ENCODE measurements around the gene CLASP1. TPM values are rescaled to one million over a fixed set of nuclear protein-coding genes. Genes with fewer than 3 reads are reported as not detected.

CLASP1 gene
- total and polyA plus RNA-seq, 2 experiments from 2014 or later: 20.1 to 45.9 TPM

DNA sequence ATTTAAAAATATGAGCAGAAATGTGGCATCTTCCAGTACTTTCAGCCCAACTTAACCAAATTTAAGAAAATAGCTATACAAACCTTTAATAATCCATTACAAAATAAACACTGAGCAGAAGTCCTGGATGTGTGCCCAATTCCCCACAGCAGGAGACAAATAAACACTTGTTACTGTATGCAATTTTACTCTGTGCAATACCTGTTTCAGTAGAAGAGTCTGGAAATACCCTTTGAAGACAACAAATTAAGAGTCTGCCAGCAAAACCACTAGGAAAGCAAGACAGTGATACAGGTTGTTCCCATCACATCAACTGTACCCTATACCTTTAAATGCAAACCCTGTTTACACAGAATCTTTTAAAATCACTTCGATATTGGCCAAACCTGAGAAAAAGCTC, 160.0 kb downstream of the CLASP1 start:
- Histone ChIP-seq H3K27me3 (no peaks in the 10 kb centered on the region), H3K4me3 (no peak overlapping the region), H3K79me2 (peaks cover 39% of the 10 kb centered on the region), H3K4me2 (no peak overlapping the region), H4K20me1 (ENCODE audit: insufficient read depth, poor library complexity, severe bottlenecking) (no peaks in the 10 kb centered on the region), H2AFZ (no peak overlapping the region), H3K4me1 (ENCODE audit: insufficient read depth) (peaks cover 12% of the 10 kb centered on the region), H3K36me3 (replicated peaks; ENCODE audit: insufficient read depth, low read depth) (no peaks in the 10 kb centered on the region), H3K27ac (no peak overlapping the region), H3K9me3 (ENCODE audit: low read depth) (no peaks in the 10 kb centered on the region), H3K9me2 (replicated peaks; ENCODE audit: insufficient read depth) (no peaks in the 10 kb centered on the region)
- TF ChIP-seq EZH2 (IDR thresholded peaks at IDR 0.05; ENCODE audit: borderline replicate concordance) (no peak), EZH2phosphoT487 (IDR thresholded peaks at IDR 0.05; ENCODE audit: low read depth, severe bottlenecking, unreplicated experiment) (no peak)
- TF ChIP-seq, protein P1, sequence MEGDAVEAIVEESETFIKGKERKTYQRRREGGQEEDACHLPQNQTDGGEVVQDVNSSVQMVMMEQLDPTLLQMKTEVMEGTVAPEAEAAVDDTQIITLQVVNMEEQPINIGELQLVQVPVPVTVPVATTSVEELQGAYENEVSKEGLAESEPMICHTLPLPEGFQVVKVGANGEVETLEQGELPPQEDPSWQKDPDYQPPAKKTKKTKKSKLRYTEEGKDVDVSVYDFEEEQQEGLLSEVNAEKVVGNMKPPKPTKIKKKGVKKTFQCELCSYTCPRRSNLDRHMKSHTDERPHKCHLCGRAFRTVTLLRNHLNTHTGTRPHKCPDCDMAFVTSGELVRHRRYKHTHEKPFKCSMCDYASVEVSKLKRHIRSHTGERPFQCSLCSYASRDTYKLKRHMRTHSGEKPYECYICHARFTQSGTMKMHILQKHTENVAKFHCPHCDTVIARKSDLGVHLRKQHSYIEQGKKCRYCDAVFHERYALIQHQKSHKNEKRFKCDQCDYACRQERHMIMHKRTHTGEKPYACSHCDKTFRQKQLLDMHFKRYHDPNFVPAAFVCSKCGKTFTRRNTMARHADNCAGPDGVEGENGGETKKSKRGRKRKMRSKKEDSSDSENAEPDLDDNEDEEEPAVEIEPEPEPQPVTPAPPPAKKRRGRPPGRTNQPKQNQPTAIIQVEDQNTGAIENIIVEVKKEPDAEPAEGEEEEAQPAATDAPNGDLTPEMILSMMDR (IDR thresholded peaks at IDR 0.05; ENCODE audit: poor library complexity): no peak
- WGBS (ENCODE audit: low lambda C conversion rate, missing lambda C conversion rate): 81% methylated on average over 1 of the region's 1 CpG
- no peak for DNase-seq (ENCODE audit: low spot score)

DNA sequence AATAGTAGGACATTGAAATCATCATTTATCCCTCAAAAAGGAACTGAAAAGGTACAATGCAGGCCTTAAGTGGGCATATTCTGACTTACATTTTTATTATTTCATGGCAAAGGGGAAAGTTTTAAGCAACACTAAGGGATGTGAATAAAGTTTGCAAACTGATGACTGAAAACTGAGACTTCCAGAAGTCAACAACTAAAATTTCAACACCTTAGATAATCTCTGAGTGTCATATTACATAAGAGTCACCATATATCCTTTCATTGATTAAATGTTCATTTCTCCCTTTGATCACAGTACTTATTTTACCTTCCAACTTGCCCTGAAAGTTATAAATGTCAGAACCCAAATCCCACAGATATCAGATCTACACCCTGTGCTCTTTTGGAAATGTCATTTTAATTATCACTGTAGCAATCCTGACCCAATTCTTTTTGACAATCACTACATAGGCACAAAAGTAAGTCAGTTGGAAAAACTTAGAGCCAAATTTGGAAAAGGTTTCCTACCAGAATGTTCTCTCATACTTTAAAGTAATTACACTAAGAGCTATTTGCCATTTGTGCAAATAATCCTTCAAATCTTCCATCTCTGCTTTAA, 163.0 kb downstream of the CLASP1 start:
- Histone ChIP-seq H3K36me3 (replicated peaks; ENCODE audit: insufficient read depth, low read depth) (no peaks in the 10 kb centered on the region), H3K4me1 (ENCODE audit: insufficient read depth) (peaks cover 14% of the 10 kb centered on the region), H2AFZ (no peak overlapping the region), H3K9me3 (ENCODE audit: low read depth) (no peaks in the 10 kb centered on the region), H4K20me1 (ENCODE audit: insufficient read depth, poor library complexity, severe bottlenecking) (no peaks in the 10 kb centered on the region), H3K9me2 (replicated peaks; ENCODE audit: insufficient read depth) (no peaks in the 10 kb centered on the region), H3K4me2 (no peak overlapping the region), H3K79me2 (peaks cover 38% of the 10 kb centered on the region), H3K27me3 (no peaks in the 10 kb centered on the region), H3K27ac (no peak overlapping the region), H3K4me3 (no peak overlapping the region)
- TF ChIP-seq EZH2 (IDR thresholded peaks at IDR 0.05; ENCODE audit: borderline replicate concordance): no peak
- TF ChIP-seq EZH2phosphoT487 (IDR thresholded peaks at IDR 0.05; ENCODE audit: low read depth, severe bottlenecking, unreplicated experiment): no peak
- TF ChIP-seq, protein P1 (IDR thresholded peaks at IDR 0.05; ENCODE audit: poor library complexity): no peak
- DNase-seq (ENCODE audit: low spot score): no peak

DNA sequence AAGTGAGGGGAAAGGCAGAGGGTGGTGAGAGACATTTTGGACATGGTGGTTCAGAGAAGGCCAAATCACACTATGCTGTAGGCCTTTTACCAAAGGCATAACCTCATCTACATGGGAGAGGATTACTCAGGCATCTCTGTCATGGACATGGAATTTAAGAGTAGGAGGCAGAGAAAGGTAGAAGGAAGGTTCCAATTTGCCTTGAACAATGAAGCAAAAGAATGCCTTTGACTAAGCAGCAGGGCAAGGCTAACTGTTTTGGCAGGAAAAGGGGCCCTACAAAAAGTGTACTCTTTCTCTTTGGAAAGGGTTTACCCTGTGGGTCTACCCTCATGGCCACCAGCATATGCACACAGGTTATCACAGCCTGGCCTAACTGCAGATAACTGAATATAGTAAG, 164.2 kb downstream of the CLASP1 start:
- Histone ChIP-seq H3K4me2 (no peak overlapping the region), H2AFZ (no peak overlapping the region), H3K27me3 (no peaks in the 10 kb centered on the region), H3K79me2 (peaks cover 31% of the 10 kb centered on the region), H3K36me3 (replicated peaks; ENCODE audit: insufficient read depth, low read depth) (no peaks in the 10 kb centered on the region), H3K4me1 (ENCODE audit: insufficient read depth) (peaks cover 27% of the 10 kb centered on the region), H3K4me3 (no peak overlapping the region), H3K9me2 (replicated peaks; ENCODE audit: insufficient read depth) (no peaks in the 10 kb centered on the region), H3K9me3 (ENCODE audit: low read depth) (no peaks in the 10 kb centered on the region), H4K20me1 (ENCODE audit: insufficient read depth, poor library complexity, severe bottlenecking) (no peaks in the 10 kb centered on the region), H3K27ac (no peak overlapping the region)
- TF ChIP-seq EZH2 (IDR thresholded peaks at IDR 0.05; ENCODE audit: borderline replicate concordance): no peak
- TF ChIP-seq, protein P1 (IDR thresholded peaks at IDR 0.05; ENCODE audit: poor library complexity): no peak
- no peak for TF ChIP-seq EZH2phosphoT487 (IDR thresholded peaks at IDR 0.05; ENCODE audit: low read depth, severe bottlenecking, unreplicated experiment)
- DNase-seq (ENCODE audit: low spot score): no peak

DNA sequence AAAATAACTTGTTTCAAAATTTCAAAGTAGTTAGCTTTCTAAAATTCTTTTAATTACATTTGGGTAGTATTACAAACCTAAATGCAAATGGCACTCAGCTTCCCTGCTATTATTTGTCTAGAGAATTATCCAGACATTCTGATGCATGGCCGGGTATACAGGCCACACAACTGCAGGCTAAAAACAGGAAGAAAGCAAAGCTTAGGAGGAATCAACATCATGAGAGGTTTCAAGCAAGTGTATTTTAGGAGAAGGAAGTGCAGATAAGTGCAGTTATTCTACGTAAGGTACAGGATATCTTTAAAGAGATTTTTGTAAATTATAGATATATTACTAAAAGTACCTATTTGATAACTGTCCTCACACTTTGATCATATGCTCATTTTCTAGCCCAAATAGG, 165.4 kb downstream of the CLASP1 start:
- H3K9me2 ChIP-seq (replicated peaks; ENCODE audit: insufficient read depth): no peaks in the 10 kb centered on the region
- no peaks in the 10 kb centered on the region for H3K9me3 ChIP-seq (ENCODE audit: low read depth)
- no peak overlapping the region for H2AFZ ChIP-seq
- WGBS (ENCODE audit: low lambda C conversion rate, missing lambda C conversion rate): 94% methylated on average over 2 of the region's 2 CpGs
- H3K27me3 ChIP-seq: no peaks in the 10 kb centered on the region
- H3K4me1 ChIP-seq (ENCODE audit: insufficient read depth): peaks cover 24% of the 10 kb centered on the region
- H4K20me1 ChIP-seq (ENCODE audit: insufficient read depth, poor library complexity, severe bottlenecking): peaks cover 9% of the 10 kb centered on the region
- peaks cover 32% of the 10 kb centered on the region for H3K79me2 ChIP-seq
- TF ChIP-seq, protein P1 (IDR thresholded peaks at IDR 0.05; ENCODE audit: poor library complexity): no peak
- no peak for TF ChIP-seq EZH2phosphoT487 (IDR thresholded peaks at IDR 0.05; ENCODE audit: low read depth, severe bottlenecking, unreplicated experiment)
- TF ChIP-seq EZH2 (IDR thresholded peaks at IDR 0.05; ENCODE audit: borderline replicate concordance): no peak
- H3K4me2 ChIP-seq: no peak overlapping the region
- H3K27ac ChIP-seq: no peak overlapping the region
- H3K4me3 ChIP-seq: no peak overlapping the region
- no peaks in the 10 kb centered on the region for H3K36me3 ChIP-seq (replicated peaks; ENCODE audit: insufficient read depth, low read depth)
- DNase-seq (ENCODE audit: low spot score): no peak

Measured in hepatocyte (in vitro differentiated cells).